Thyroid gland (tissue), 4 donors: Measurements from ENCODE around the gene PLCD3.

Experiments
- CTCF ChIP-seq, 6 experiments: fragments of 200-600 bp in 3 of 6; fragments of 450-650 bp in 3 of 6; sonication (generic) in 3 of 6; IDR thresholded peaks; one replicate each; pipeline ENCODE4 v1.5.1; 2016 to 2019; ENCODE audit warnings: antibody characterized with exemption in 6 of 6, mild to moderate bottlenecking in 2 of 6, inconsistent platforms in 1 of 6, moderate library complexity in 1 of 6
- POLR2A ChIP-seq, 2 donors: fragments of 450-650 bp; IDR thresholded peaks; one replicate each; pipeline ENCODE4 v1.6.1; 2017; ENCODE audit warnings: antibody characterized with exemption in 2 of 2, mild to moderate bottlenecking in 2 of 2, moderate library complexity in 1 of 2

GRCh38 chr17:45149669-45150664 lies 17.7 kb upstream of the PLCD3 start:
- TF ChIP-seq POLR2A (IDR thresholded peaks at IDR 0.05) (no peak), CTCF (IDR thresholded peaks at IDR 0.05) (no peak)
